ENCODE data around the gene NAA80. TPM values are rescaled to one million over a fixed set of nuclear protein-coding genes. Genes with fewer than 3 reads are reported as not detected.

The NAA80 gene
- total and polyA plus RNA-seq, 10 of the 15 experiments (the other 5 are each of a cell fraction or from before 2014, with no cell fraction given) = 0.48 to 12.7 (median 6.7) TPM

GRCh38 chr3:50341996-50342650 lies 42.9 kb upstream of the NAA80 start:
- RAD21 ChIA-PET (ENCODE audit: unreplicated experiment) = no interaction called here
- in situ Hi-C loops (cut with MboI) = no loop called here
- Histone ChIP-seq H3K4me2 (ENCODE audit: control insufficient read depth, insufficient read depth) (no peak overlapping the region), H3K27me3 (replicated peaks in 1 of 2; ENCODE audit: control insufficient read depth in 2 of 2, insufficient read depth in 2 of 2, low read length in 1 of 2) (no peaks in the 10 kb centered on the region), H3K4me1 (ENCODE audit: control insufficient read depth, insufficient read depth, low read length) (peaks cover 8% of the 10 kb centered on the region; the same call in 1 of the 2 replicates), H3K27ac (ENCODE audit: control insufficient read depth, insufficient read depth) (no peak overlapping the region), H4K20me1 (ENCODE audit: control insufficient read depth, insufficient read depth) (no peaks in the 10 kb centered on the region), H3K9ac (ENCODE audit: control insufficient read depth, insufficient read depth, low read length) (no peak overlapping the region), H3K36me3 (ENCODE audit: control insufficient read depth in 2 of 2, insufficient read depth in 2 of 2, low read length in 1 of 2) (no peaks in the 10 kb centered on the region), H3K9me3 (replicated peaks; ENCODE audit: control insufficient read depth, insufficient read depth, low read length) (no peaks in the 10 kb centered on the region), H3K4me3 (no peak overlapping the region), H3K79me2 (ENCODE audit: control insufficient read depth, insufficient read depth, low read length) (peaks cover 34% of the 10 kb centered on the region), H2AFZ (ENCODE audit: control insufficient read depth, low read depth, low read length) (no peak overlapping the region)
- CTCF ChIA-PET = no interaction called here
- WGBS (ENCODE audit: insufficient coverage, insufficient replicate concordance, low lambda C conversion rate, missing lambda C conversion rate) = 79% methylated on average over 12 of the region's 13 CpGs
- TF ChIP-seq SUZ12 (IDR thresholded peaks at IDR 0.05; ENCODE audit: unreplicated experiment) = no peak
- no peak for TF ChIP-seq MEF2A (IDR thresholded peaks at IDR 0.05; ENCODE audit: insufficient read depth, low read depth, low read length)
- no peak for TF ChIP-seq ZBED1 (IDR thresholded peaks at IDR 0.05; ENCODE audit: borderline replicate concordance)
- no peak for TF ChIP-seq ZNF207 (IDR thresholded peaks at IDR 0.05; ENCODE audit: borderline replicate concordance)
- TF ChIP-seq TCF7 (IDR thresholded peaks at IDR 0.05; ENCODE audit: borderline replicate concordance) = no peak
- TF ChIP-seq REST (IDR thresholded peaks at IDR 0.05; ENCODE audit: low read depth, low read length) = no peak
- TF ChIP-seq RUNX3 (IDR thresholded peaks at IDR 0.05; ENCODE audit: low read length) = no peak
- TF ChIP-seq CHD2 (IDR thresholded peaks at IDR 0.05; ENCODE audit: borderline replicate concordance, low read depth, low read length) = no peak
- TF ChIP-seq CEBPZ (IDR thresholded peaks at IDR 0.05; ENCODE audit: low read depth, low read length) = no peak
- no peak for TF ChIP-seq SMAD5 (IDR thresholded peaks at IDR 0.05; ENCODE audit: low read depth)
- TF ChIP-seq NFYA (IDR thresholded peaks at IDR 0.05; ENCODE audit: borderline replicate concordance, low read depth, low read length) = no peak
- no peak for TF ChIP-seq ZNF217 (IDR thresholded peaks at IDR 0.05)
- no peak for TF ChIP-seq HDGF (IDR thresholded peaks at IDR 0.05)
- TF ChIP-seq MAX (IDR thresholded peaks at IDR 0.05; ENCODE audit: low read depth, low read length) = no peak
- TF ChIP-seq TBL1XR1 (IDR thresholded peaks at IDR 0.05; ENCODE audit: low read depth, low read length) = no peak
- TF ChIP-seq CREB1 (IDR thresholded peaks at IDR 0.05; ENCODE audit: low read depth) = no peak
- TF ChIP-seq SREBF1 (IDR thresholded peaks at IDR 0.05; ENCODE audit: low read length) = no peak
- no peak for TF ChIP-seq PKNOX1 (IDR thresholded peaks at IDR 0.05)
- DNase-seq (ENCODE audit: low read depth, low spot score) (no peak), FAIRE-seq (no peak), ATAC-seq (no peak)
- SMC1A ChIA-PET (ENCODE audit: uncharacterized antibody, unreplicated experiment) = no interaction called here
- BruUV-seq (replicated peaks) = no TSS peak
- intact Hi-C loops (cut with micrococcal nuclease; ENCODE audit: unreplicated experiment) = no loop called here
- POLR2A ChIA-PET = interaction anchor here (0.7 to 7.0 kb wide), 3 partner anchors 8 to 107 kb away, joined by 3 to 84 read pairs (median 3); partner anchors contain the start of genes CYB561D2 and NPRL2

Measured in GM12878 (cell line).